SIG-M5 (cell line): ENCODE measurements around the gene UBL3.
A peak's percentile ranks its signal among the peaks of the same experiment; 100 is the strongest.

Experiments
- DNase-seq: peaks from one replicate; lab custom pipeline; 2025; lab: John Stamatoyannopoulos, UW

UBL3 gene

GRCh38 chr13:29856426-29856825 is 6.0 kb upstream of the UBL3 start:
- no peak for DNase-seq

- DNase-seq, result no peak
These were observed 5.4 kb upstream of the UBL3 start for GRCh38 chr13:29855784-29856183.

GRCh38 chr13:29855009-29855408 is 4.6 kb upstream of the UBL3 start:
- DNase-seq, result no peak

- no peak for DNase-seq
These were observed 2.7 kb upstream of the UBL3 start for GRCh38 chr13:29853131-29853530.

DNA sequence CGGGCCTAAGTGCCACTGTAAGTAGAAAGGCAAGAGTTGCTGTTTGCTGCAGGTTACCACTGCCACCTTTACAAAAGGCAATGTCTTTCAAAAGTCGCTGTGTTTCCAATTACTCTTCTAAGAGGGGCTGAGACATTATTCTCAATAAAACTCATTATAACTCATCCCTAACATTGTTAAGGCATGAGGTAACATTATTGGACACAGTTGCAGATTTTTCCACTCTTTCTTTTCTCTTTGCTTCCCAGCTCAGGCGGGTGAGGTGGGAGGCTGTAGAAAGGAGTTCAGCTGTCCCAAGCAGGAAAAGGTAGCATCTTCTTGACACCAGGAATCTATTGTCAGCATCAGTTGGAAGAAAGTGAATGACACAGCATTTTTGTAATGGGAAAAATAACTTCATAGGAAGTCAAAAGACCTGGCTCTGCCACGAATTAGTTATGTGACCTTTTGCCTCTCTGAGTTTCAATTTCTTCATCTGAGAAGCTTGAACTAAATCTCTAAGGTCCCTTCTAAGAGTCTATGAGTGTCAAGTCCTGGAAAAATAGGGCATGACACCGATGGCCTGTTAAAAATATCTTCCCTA is 2.1 kb upstream of the UBL3 start:
- no peak for DNase-seq

DNA sequence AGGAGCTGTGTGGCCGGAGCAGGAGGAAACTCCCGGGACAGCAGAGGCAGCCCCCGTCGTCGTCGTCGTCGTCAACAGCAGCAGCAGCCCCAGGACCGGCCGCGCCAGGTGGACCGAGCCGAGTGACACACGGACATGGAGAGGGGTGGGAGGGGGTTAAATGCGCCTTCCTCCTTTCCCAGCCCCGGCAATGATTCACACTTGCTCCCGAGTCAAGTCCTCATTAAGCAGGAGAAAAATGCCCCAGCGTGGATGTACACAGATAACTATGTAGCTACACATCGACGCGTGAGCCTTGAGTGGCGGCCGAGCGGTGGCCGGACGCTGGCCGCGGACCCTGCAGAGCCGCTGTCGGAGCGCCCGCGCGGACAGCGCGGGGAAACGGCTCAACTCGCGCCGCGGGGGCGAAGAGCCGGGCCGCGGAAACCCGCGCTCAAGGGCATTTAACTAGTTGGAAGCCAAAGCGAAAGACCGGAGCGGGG is 645 bp downstream of the UBL3 start:
- DNase-seq, result no peak

- peak; percentile 50 for DNase-seq
These were observed 1.3 kb downstream of the UBL3 start for GRCh38 chr13:29849071-29849631.

DNA sequence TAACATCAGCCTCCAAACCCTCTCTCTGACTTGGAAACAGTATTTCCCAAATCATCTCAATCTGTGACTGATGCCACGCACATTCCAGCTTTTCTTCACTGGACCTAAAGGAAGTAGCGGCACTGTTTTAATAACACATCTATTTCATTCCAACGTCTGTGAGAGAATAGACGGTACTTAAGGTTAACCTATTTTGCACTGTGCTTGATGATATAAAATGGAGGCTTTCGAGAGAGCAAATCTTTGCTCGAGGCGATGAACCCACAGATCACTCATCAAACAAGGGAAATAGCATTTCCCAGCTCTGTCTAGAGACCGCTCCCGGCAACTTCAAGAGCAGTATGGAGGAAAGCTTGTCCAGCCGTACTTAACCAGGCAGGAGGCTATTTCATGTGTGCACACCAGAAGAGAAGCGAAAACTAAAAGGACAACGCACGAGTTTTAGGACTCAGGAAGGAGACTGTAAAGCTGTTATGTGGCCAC is 2.9 kb downstream of the UBL3 start:
- no peak for DNase-seq

- no peak for DNase-seq
These were observed 3.8 kb downstream of the UBL3 start for GRCh38 chr13:29846475-29847256.

GRCh38 chr13:29845440-29846056 is 4.9 kb downstream of the UBL3 start:
- no peak for DNase-seq

GRCh38 chr13:29844441-29844840 is 6.0 kb downstream of the UBL3 start:
- no peak for DNase-seq

- DNase-seq, result no peak
These were observed 9.8 kb downstream of the UBL3 start for GRCh38 chr13:29840585-29840984.

GRCh38 chr13:29835280-29836061 is 14.9 kb downstream of the UBL3 start:
- no peak for DNase-seq

GRCh38 chr13:29832761-29833298 is 17.6 kb downstream of the UBL3 start:
- no peak for DNase-seq

- no peak for DNase-seq
These were observed 20.4 kb downstream of the UBL3 start for GRCh38 chr13:29830000-29830399.

DNA sequence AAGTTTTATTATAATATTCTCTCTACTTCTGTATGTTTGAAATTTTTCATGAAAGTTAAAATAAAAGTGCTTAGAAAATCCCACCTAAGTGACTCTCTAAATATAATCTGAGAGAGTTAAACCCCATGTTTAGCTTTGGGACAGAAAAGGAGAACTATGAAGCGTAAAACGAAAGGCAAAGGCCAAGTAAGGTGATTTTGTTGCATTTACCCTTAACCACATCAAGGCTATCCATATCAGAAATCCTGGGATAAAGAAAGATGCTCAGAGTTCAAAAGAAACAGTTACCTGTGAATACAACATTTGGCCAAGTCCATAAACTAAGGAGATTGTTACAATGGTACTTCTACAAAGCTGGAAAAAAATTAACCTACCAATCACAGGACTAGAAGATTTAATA is 31.3 kb downstream of the UBL3 start:
- DNase-seq, result no peak

GRCh38 chr13:29817604-29818378 is 32.6 kb downstream of the UBL3 start:
- peak; percentile 72 for DNase-seq

DNA sequence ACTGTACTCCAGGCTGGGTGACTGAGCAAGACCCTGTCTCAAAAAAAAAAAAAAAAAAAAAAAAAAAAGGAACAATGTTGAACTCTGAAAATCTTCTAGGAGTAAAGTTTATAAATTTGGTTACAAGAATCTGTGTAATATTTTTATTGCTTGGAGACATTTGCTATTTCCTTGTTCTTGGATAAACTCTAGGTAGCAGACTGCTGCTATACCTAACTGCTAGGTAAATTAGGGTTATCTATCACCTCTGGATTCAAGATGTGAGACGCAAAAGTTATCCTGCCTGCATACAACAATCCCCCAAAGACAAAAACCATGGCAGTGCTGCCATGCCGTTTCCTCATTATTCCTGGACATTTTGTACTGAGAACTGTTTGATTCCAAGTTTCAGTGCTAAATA is 33.7 kb downstream of the UBL3 start:
- no peak for DNase-seq

GRCh38 chr13:29815336-29815735 is 35.1 kb downstream of the UBL3 start:
- no peak for DNase-seq

- DNase-seq, result no peak
These were observed 39.5 kb downstream of the UBL3 start for GRCh38 chr13:29810898-29811297.
